Panc1 (cell line): ENCODE data around the gene S100A1. TPM values are rescaled to one million over a fixed set of nuclear protein-coding genes. Genes with fewer than 3 reads are reported as not detected.
A peak's percentile ranks its signal among the peaks of the same experiment; 100 is the strongest.

Experiments
- ATAC-seq: fragments of 200-7000 bp; cut with Tn5 transposase; 2 replicates; pipeline ENCODE4 v1.9.1; 2020; ENCODE audit warnings: mild to moderate bottlenecking, moderate library complexity
- BruUV-seq: library from RNA; stranded (reverse); fragments of 400-500 nt; replicated peaks from 2 replicates; lab custom pipeline; 2021; lab: Mats Ljungman, UMichigan
- CTCF ChIA-PET: fragments of 300-600 bp; sonication (Branson Sonifier 250); formaldehyde crosslinking; loops from one replicate; lab custom pipeline; 2022; ENCODE audit warnings: antibody characterized with exemption; lab: Charles Lee
- POLR2A ChIA-PET: fragments of 300-600 bp; sonication (Branson Sonifier 250); formaldehyde crosslinking; loops from one replicate; lab custom pipeline; 2022; ENCODE audit warnings: antibody characterized with exemption; lab: Charles Lee
- DNase-seq: peaks from one replicate; pipeline ENCODE4 v3.0.0-alpha.2; 2010; ENCODE audit warnings: low read depth, low spot score
- H3K27ac ChIP-seq: 2 replicates; pipeline ENCODE4 v1.5.1; 2011; ENCODE audit warnings: mild to moderate bottlenecking, low read length, inconsistent platforms
- H3K27me3 ChIP-seq: fragments of 200-500 bp; sonication (Bioruptor generic); 2 replicates; pipeline ENCODE4 v1.6.0; 2014; ENCODE audit warnings: low read length, inconsistent platforms; ENCODE audit not compliant: control insufficient read depth, insufficient read depth
- H3K36me3 ChIP-seq: fragments of 200-500 bp; sonication (Bioruptor generic); 2 replicates; pipeline ENCODE4 v1.5.1; 2014; ENCODE audit warnings: inconsistent platforms, mild to moderate bottlenecking, low read length, moderate library complexity; ENCODE audit not compliant: control insufficient read depth, insufficient read depth
- H3K4me1 ChIP-seq: 2 replicates; pipeline ENCODE4 v1.5.1; 2011; ENCODE audit warnings: inconsistent platforms, mild to moderate bottlenecking, low read length, moderate library complexity; ENCODE audit not compliant: control insufficient read depth, insufficient read depth
- H3K4me3 ChIP-seq, 2 experiments: 2 replicates each; pipeline ENCODE4 v1.5.1; 2011 to 2012; ENCODE audit warnings: low read depth in 2 of 2, low read length in 2 of 2, mild to moderate bottlenecking in 2 of 2, inconsistent platforms in 1 of 2, moderate library complexity in 1 of 2
- H3K9me3 ChIP-seq: fragments of 200-500 bp; sonication (Bioruptor generic); 2 replicates; pipeline ENCODE4 v1.5.1; 2014; ENCODE audit warnings: low read depth, mild to moderate bottlenecking, inconsistent platforms, low read length, moderate library complexity; ENCODE audit not compliant: control insufficient read depth, insufficient read depth
- POLR2AphosphoS5 ChIP-seq: IDR thresholded peaks from 2 replicates; pipeline ENCODE4 v1.6.1; 2012; ENCODE audit warnings: mild to moderate bottlenecking, low read depth, low read length, moderate library complexity
- SIN3A ChIP-seq: IDR thresholded peaks from 2 replicates; pipeline ENCODE4 v1.6.1; 2012; ENCODE audit warnings: low read depth, mild to moderate bottlenecking, low read length, moderate library complexity, borderline replicate concordance; ENCODE audit not compliant: insufficient read depth
- TCF7L2 ChIP-seq: IDR thresholded peaks from 2 replicates; pipeline ENCODE4 v1.6.1; 2011; ENCODE audit warnings: mild to moderate bottlenecking, low read depth, low read length, inconsistent platforms
- in situ Hi-C: cut with HindIII; loops from 2 replicates; pipeline ENCODE4 v1.10.0; 2016; ENCODE audit warnings: low sequenced_read_pairs, low pct_unique_long_range_greater_than_20kb
- intact Hi-C: fragments of 100-400 bp; cut with micrococcal nuclease; formaldehyde crosslinking; loops from one replicate; pipeline ENCODE4 v1.10.0; 2022; ENCODE audit not compliant: unreplicated experiment
- total RNA-seq: library from RNA; stranded (reverse); gene quantifications from one replicate; pipeline ENCODE4 v1.2.1, GENCODE V29; 2021; ENCODE audit not compliant: unreplicated experiment
- TF ChIP-seq, protein P1 (sequence below): fragments of 450-650 bp; IDR thresholded peaks from 2 replicates; pipeline ENCODE4 v1.5.1; 2017; ENCODE audit warnings: mild to moderate bottlenecking
- TF ChIP-seq, protein P2 (sequence below), 2 experiments: IDR thresholded peaks; 2 replicates each; pipeline ENCODE4 v1.6.1; 2011 to 2012; ENCODE audit warnings: low read depth in 2 of 2, control low read depth in 1 of 2, low read length in 1 of 2, mild to moderate bottlenecking in 1 of 2, moderate library complexity in 1 of 2; ENCODE audit not compliant: insufficient read depth in 1 of 2

The S100A1 gene
- total RNA-seq, 1 experiment from 2014 or later, result 2.9 TPM

DNA sequence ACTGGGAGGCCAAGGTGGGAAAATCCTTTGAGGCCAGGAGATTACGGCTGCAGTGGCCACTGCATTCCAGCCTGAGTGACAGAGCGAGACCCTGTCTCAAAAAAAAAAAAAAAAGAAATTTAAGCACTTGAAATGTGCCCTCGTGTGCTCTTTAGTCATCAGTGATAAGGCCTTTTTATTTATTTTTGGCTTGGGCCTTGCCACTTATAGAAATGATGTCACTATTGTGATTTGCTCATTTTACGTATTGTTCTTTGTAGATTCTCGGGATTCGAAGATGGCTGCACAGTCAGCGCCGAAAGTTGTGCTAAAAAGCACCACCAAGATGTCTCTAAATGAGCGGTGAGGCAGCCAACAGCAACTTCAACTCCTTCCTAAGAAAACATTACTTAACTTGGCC is 8.1 kb downstream of the S100A1 start:
- intact Hi-C loops, result no loop called here
- TF ChIP-seq SIN3A, result no peak
- no peak for TF ChIP-seq POLR2AphosphoS5
- TF ChIP-seq, protein P1, sequence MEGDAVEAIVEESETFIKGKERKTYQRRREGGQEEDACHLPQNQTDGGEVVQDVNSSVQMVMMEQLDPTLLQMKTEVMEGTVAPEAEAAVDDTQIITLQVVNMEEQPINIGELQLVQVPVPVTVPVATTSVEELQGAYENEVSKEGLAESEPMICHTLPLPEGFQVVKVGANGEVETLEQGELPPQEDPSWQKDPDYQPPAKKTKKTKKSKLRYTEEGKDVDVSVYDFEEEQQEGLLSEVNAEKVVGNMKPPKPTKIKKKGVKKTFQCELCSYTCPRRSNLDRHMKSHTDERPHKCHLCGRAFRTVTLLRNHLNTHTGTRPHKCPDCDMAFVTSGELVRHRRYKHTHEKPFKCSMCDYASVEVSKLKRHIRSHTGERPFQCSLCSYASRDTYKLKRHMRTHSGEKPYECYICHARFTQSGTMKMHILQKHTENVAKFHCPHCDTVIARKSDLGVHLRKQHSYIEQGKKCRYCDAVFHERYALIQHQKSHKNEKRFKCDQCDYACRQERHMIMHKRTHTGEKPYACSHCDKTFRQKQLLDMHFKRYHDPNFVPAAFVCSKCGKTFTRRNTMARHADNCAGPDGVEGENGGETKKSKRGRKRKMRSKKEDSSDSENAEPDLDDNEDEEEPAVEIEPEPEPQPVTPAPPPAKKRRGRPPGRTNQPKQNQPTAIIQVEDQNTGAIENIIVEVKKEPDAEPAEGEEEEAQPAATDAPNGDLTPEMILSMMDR, result no peak
- TF ChIP-seq, protein P2, sequence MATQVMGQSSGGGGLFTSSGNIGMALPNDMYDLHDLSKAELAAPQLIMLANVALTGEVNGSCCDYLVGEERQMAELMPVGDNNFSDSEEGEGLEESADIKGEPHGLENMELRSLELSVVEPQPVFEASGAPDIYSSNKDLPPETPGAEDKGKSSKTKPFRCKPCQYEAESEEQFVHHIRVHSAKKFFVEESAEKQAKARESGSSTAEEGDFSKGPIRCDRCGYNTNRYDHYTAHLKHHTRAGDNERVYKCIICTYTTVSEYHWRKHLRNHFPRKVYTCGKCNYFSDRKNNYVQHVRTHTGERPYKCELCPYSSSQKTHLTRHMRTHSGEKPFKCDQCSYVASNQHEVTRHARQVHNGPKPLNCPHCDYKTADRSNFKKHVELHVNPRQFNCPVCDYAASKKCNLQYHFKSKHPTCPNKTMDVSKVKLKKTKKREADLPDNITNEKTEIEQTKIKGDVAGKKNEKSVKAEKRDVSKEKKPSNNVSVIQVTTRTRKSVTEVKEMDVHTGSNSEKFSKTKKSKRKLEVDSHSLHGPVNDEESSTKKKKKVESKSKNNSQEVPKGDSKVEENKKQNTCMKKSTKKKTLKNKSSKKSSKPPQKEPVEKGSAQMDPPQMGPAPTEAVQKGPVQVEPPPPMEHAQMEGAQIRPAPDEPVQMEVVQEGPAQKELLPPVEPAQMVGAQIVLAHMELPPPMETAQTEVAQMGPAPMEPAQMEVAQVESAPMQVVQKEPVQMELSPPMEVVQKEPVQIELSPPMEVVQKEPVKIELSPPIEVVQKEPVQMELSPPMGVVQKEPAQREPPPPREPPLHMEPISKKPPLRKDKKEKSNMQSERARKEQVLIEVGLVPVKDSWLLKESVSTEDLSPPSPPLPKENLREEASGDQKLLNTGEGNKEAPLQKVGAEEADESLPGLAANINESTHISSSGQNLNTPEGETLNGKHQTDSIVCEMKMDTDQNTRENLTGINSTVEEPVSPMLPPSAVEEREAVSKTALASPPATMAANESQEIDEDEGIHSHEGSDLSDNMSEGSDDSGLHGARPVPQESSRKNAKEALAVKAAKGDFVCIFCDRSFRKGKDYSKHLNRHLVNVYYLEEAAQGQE (IDR thresholded peaks at IDR 0.05; ENCODE audit: insufficient read depth in 1 of 2, low read depth in 2 of 2, low read length in 1 of 2), result no peak
- TF ChIP-seq TCF7L2, result no peak
- in situ Hi-C loops, result no loop called here
- Histone ChIP-seq H3K4me3 (peak overlapping the region in 1 of 2 experiments; percentile 93; a peak in 2 of 4 replicates), H3K36me3 (peaks cover 34% of the 10 kb centered on the region), H3K9me3 (no peaks in the 10 kb centered on the region), H3K27me3 (no peaks in the 10 kb centered on the region), H3K27ac (no peak overlapping the region), H3K4me1 (peaks cover 11% of the 10 kb centered on the region)
- DNase-seq (no peak), ATAC-seq (no peak)
- CTCF ChIA-PET, result no interaction called here
- POLR2A ChIA-PET, result no interaction called here
- no TSS peak for BruUV-seq

DNA sequence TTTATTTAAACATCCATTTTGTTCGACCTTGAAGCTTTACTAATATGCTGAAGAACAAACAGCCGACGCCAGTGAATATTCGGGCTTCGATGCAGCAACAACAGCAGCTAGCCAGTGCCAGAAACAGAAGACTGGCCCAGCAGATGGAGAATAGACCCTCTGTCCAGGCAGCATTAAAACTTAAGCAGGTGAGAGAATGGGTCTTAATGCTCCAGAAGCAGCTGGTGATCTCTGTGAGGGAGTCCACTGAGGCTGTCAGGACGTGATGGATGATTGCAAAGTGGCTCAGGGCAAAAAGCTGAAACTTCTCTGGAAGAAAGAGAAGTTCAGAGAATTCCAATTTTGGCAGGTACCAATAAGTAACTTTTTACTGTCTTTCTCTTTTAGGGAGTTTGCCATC is 10.0 kb downstream of the S100A1 start:
- in situ Hi-C loops (no loop called here), intact Hi-C loops (no loop called here)
- DNase-seq, result no peak
- ChIA-PET CTCF (interaction anchor here (1.0 kb wide), 1 partner anchor 66 kb away, joined by 3 read pairs; no protein-coding TSS in a partner anchor), POLR2A (interaction anchor here (0.7 kb wide), 2 partner anchors 72 to 159 kb away, joined by 3 read pairs; no protein-coding TSS in a partner anchor)
- ATAC-seq, result no peak
- BruUV-seq, result TSS peak; percentile 38
- no peaks in the 10 kb centered on the region for H3K27me3 ChIP-seq
- no peak overlapping the region for H3K27ac ChIP-seq
- H3K4me1 ChIP-seq, result peaks cover 7% of the 10 kb centered on the region; the same call in 1 of the 2 replicates
- no peak overlapping the region for H3K4me3 ChIP-seq
- TF ChIP-seq POLR2AphosphoS5, result no peak
- TF ChIP-seq, protein P1, result no peak
- TF ChIP-seq, protein P2 (IDR thresholded peaks at IDR 0.05; ENCODE audit: insufficient read depth in 1 of 2, low read depth in 2 of 2, low read length in 1 of 2), result no peak
- no peak for TF ChIP-seq SIN3A
- TF ChIP-seq TCF7L2, result no peak
- no peaks in the 10 kb centered on the region for H3K9me3 ChIP-seq
- peaks cover 48% of the 10 kb centered on the region for H3K36me3 ChIP-seq
